Chondrocyte (in vitro differentiated cells): ENCODE data around the gene MAPK7. TPM values are rescaled to one million over a fixed set of nuclear protein-coding genes. Genes with fewer than 3 reads are reported as not detected.

Source experiments
- DNase-seq: peaks from one replicate; pipeline ENCODE4 v3.0.0; 2021; ENCODE audit warnings: mixed read lengths, low spot score
- H3K27ac Mint-ChIP-seq: one replicate; pipeline ENCODE4 v1.8.0; 2021; ENCODE audit warnings: mild to moderate bottlenecking, moderate library complexity, mixed read lengths; ENCODE audit not compliant: unreplicated experiment
- H3K27me3 Mint-ChIP-seq: 2 replicates; pipeline ENCODE4 v1.8.0; 2021; ENCODE audit warnings: low read depth, mixed read lengths
- H3K36me3 Mint-ChIP-seq: 2 replicates; pipeline ENCODE4 v1.8.0; 2021; ENCODE audit warnings: low read depth, mixed read lengths
- H3K4me1 Mint-ChIP-seq: 2 replicates; pipeline ENCODE4 v1.8.0; 2021; ENCODE audit warnings: low read depth, mild to moderate bottlenecking, mixed read lengths
- H3K4me3 Mint-ChIP-seq: one replicate; pipeline ENCODE4 v1.8.0; 2021; ENCODE audit warnings: mild to moderate bottlenecking, moderate library complexity, mixed read lengths; ENCODE audit not compliant: unreplicated experiment
- H3K9me3 Mint-ChIP-seq: 2 replicates; pipeline ENCODE4 v1.8.0; 2021; ENCODE audit warnings: low read depth, mixed read lengths
- total RNA-seq: library from RNA; stranded (reverse); gene quantifications from 3 replicates; pipeline ENCODE4 v1.2.1, GENCODE V29; 2021
- TF ChIP-seq, protein P1 (sequence below): fragments of 200-600 bp; sonication (generic); IDR thresholded peaks from 2 replicates; pipeline ENCODE4 v1.5.0; 2021; ENCODE audit warnings: antibody characterized with exemption, mild to moderate bottlenecking, moderate library complexity

MAPK7 gene
- total RNA-seq, 1 donor from 2014 or later: 52.3 TPM

- Mint-ChIP-seq H3K9me3 (no peaks in the 10 kb centered on the region), H3K36me3 (no peaks in the 10 kb centered on the region), H3K4me3 (no peak overlapping the region), H3K27ac (no peak overlapping the region), H3K27me3 (no peaks in the 10 kb centered on the region), H3K4me1 (peaks cover 35% of the 10 kb centered on the region)
- no peak for DNase-seq
- TF ChIP-seq, protein P1, sequence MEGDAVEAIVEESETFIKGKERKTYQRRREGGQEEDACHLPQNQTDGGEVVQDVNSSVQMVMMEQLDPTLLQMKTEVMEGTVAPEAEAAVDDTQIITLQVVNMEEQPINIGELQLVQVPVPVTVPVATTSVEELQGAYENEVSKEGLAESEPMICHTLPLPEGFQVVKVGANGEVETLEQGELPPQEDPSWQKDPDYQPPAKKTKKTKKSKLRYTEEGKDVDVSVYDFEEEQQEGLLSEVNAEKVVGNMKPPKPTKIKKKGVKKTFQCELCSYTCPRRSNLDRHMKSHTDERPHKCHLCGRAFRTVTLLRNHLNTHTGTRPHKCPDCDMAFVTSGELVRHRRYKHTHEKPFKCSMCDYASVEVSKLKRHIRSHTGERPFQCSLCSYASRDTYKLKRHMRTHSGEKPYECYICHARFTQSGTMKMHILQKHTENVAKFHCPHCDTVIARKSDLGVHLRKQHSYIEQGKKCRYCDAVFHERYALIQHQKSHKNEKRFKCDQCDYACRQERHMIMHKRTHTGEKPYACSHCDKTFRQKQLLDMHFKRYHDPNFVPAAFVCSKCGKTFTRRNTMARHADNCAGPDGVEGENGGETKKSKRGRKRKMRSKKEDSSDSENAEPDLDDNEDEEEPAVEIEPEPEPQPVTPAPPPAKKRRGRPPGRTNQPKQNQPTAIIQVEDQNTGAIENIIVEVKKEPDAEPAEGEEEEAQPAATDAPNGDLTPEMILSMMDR: no peak
Observed at GRCh38 chr17:19339341-19339815, 38.9 kb upstream of the MAPK7 start.

DNA sequence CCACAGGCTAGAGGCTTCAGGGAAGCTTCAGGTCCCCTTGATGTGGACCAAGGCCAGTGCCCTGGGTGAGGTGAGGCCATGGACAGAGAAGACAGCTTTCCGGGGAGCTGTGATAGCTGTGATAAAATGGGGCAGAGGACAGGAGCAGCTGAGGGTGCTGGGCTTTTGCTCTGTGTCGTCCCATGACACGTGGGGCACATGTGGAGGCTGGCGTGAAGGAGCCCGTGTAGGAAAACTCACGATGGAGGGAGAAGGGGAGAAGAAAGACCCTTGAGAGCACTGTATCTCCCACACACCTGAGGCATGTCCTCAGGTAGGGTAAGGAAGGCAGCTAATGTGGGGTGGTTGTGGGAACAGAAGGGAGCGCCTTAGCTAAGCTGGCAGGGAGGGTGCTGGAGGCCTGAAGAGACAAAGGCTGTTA, 37.1 kb upstream of the MAPK7 start:
- H3K36me3 Mint-ChIP-seq: no peaks in the 10 kb centered on the region
- no peaks in the 10 kb centered on the region for H3K9me3 Mint-ChIP-seq
- DNase-seq: peak; percentile 53
- H3K4me1 Mint-ChIP-seq: peaks cover 38% of the 10 kb centered on the region
- no peak overlapping the region for H3K4me3 Mint-ChIP-seq
- peak overlapping the region; percentile 3 for H3K27ac Mint-ChIP-seq
- H3K27me3 Mint-ChIP-seq: no peaks in the 10 kb centered on the region
- TF ChIP-seq, protein P1: no peak

- TF ChIP-seq, protein P1: no peak
- peak; percentile 60 for DNase-seq
- no peaks in the 10 kb centered on the region for H3K27me3 Mint-ChIP-seq
- no peak overlapping the region for H3K4me3 Mint-ChIP-seq
- H3K9me3 Mint-ChIP-seq: no peaks in the 10 kb centered on the region
- peak overlapping the region; percentile 58 for H3K27ac Mint-ChIP-seq
- H3K4me1 Mint-ChIP-seq: peaks cover 44% of the 10 kb centered on the region
- no peaks in the 10 kb centered on the region for H3K36me3 Mint-ChIP-seq
Observed at GRCh38 chr17:19341641-19342610, 36.4 kb upstream of the MAPK7 start.

DNA sequence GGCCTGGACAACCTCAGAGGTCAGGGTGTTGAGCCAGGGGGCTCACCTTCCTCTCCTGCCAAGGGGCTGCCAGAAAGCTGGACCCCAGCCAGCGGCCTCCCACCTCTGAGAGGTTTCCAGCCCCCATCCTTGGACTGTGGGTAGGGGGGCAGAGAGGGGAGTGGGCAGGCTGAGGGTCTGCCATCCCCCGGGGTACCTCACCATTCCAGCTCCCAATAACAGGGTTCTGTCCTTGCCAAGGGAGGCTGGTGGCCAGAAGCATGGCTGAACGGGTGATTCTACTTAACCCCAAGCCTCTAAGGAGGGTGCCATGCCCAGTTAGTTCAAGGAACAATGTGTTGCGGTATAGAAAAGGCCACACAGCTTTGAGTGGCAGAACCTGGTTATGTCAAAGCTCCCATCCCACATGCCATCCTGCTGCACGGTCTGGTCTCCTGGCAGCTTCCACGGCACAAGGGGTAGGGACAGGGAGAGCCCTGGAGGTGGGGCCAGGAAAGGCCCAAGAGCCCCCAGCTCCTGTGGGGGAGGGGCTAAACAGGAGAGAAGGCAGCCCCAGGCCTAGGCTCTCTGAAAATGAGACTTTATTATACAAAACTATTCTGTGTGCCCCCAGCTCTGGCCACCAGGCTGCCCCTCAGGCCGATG, 35.6 kb upstream of the MAPK7 start:
- DNase-seq: peak; percentile 48
- Mint-ChIP-seq H3K36me3 (no peaks in the 10 kb centered on the region), H3K27ac (no peak overlapping the region), H3K4me1 (peaks cover 46% of the 10 kb centered on the region), H3K9me3 (no peaks in the 10 kb centered on the region), H3K27me3 (no peaks in the 10 kb centered on the region), H3K4me3 (no peak overlapping the region)
- TF ChIP-seq, protein P1: no peak

DNA sequence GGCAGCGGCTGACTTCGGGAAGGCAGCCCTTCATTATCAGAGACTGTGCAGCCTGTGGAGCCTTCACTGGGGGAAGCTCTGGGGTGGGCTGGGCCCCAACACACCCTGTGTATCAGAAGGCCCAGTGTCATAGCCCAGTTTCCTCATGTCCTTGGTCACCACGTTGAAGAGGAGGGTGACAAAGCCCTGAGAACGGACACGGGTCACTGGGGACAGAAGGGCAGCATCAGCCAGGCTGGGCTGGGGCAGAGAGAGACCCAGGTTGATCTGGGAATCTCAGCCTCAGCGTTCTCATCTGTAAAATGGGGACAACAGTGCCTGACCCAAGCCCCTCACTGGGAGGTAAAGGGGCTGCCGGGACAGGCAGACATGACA, 35.1 kb upstream of the MAPK7 start:
- Mint-ChIP-seq H3K4me3 (no peak overlapping the region), H3K27ac (no peak overlapping the region), H3K9me3 (no peaks in the 10 kb centered on the region), H3K4me1 (peaks cover 50% of the 10 kb centered on the region), H3K27me3 (no peaks in the 10 kb centered on the region), H3K36me3 (no peaks in the 10 kb centered on the region)
- TF ChIP-seq, protein P1: no peak
- peak; percentile 51 for DNase-seq
